OCI-LY1 (cell line): ENCODE results near the gene CHKA.

Experiments used
- CTCF ChIP-seq: fragments of 200-600 bp; sonication (generic), shearing (Covaris generic); IDR thresholded peaks from 2 replicates; pipeline ENCODE4 v1.5.1; 2017; ENCODE audit warnings: mild to moderate bottlenecking, antibody characterized with exemption, low read length, moderate library complexity, mixed read lengths
- EZH2 ChIP-seq: fragments of 200-600 bp; sonication (generic), shearing (Covaris generic); IDR thresholded peaks from 2 replicates; pipeline ENCODE4 v1.8.0; 2017; ENCODE audit warnings: borderline replicate concordance, mixed run types, mild to moderate bottlenecking, antibody characterized with exemption, low read length, moderate library complexity, mixed read lengths

DNA sequence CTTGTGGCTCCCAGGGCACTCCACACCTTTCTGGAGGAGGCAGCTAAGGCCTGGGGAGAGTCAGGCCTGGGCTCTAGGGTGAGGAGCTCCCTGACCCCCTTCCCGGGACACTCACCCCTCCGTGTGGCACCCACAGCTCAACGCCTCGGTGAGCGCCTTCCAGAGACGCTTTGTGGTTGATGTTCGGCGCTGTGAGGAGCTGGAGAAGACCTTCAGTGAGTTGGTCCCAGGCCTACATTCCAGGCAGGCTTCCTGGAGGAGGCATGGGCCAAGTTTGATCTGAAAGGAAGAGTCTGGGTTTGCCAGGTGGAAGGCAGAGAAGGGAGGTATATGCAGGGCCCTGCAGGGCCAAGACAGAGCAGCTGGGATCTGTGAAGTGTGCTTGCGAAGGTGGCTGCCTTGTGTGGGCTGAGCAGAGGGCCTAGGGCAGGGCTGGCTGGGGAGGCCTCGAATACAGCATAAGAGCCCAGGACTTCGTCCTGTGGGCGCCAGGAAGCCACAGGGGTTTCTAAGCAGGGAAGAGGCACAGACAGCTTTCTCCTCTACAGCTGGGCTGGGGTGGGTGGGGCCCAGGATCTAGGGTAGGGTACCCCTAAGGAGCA lies 79.5 kb downstream of the CHKA start:
- no peak for TF ChIP-seq CTCF
- TF ChIP-seq EZH2 = no peak
